ENCODE data around the gene KRTAP12-4.
"Not testable (repeated sequence)": the region's sequence is repeated elsewhere in the genome, so short reads cannot be mapped to it uniquely, and the experiment has no call there.

Gene KRTAP12-4

DNA sequence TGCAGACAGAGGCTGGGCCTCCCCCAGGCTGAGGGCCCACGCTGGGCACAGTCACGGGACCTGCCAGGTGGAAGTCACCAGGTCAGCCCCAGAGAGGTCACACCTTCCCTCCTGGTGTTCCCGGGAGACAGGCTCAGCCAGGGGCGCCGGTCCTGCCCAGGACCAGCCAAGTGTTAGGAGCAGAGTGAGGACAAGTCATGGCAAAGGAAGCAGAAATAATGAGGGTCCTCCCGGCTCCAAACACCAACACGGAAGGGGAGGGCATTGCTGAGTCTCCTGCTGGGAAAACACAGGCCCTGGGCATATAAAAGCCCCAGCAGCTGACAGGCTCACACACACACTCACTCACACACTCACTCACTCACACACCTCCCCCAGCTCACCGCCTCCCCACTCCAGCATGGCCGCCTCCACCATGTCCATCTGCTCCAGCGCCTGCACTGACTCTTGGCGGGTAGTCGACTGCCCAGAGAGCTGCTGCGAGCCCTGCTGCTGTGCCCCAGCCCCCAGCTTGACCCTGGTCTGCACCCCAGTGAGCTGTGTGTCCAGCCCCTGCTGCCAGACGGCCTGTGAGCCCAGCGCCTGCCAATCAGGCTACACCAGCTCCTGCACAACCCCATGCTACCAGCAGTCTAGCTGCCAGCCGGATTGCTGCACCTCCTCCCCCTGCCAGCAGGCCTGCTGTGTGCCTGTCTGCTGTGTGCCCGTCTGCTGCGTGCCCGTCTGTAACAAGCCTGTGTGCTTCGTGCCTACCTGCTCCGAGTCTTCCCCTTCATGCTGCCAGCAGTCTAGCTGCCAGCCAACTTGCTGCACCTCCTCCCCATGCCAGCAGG lies 17.2 kb downstream of the KRTAP12-4 start, which contains the start of gene KRTAP10-10:
Gene KRTAP10-10, plus strand, starts transcription at position 339 of the 833 bp plus-strand sequence. Its CDS starts 62 bp downstream, at position 401.
- TF ChIP-seq, protein P1, sequence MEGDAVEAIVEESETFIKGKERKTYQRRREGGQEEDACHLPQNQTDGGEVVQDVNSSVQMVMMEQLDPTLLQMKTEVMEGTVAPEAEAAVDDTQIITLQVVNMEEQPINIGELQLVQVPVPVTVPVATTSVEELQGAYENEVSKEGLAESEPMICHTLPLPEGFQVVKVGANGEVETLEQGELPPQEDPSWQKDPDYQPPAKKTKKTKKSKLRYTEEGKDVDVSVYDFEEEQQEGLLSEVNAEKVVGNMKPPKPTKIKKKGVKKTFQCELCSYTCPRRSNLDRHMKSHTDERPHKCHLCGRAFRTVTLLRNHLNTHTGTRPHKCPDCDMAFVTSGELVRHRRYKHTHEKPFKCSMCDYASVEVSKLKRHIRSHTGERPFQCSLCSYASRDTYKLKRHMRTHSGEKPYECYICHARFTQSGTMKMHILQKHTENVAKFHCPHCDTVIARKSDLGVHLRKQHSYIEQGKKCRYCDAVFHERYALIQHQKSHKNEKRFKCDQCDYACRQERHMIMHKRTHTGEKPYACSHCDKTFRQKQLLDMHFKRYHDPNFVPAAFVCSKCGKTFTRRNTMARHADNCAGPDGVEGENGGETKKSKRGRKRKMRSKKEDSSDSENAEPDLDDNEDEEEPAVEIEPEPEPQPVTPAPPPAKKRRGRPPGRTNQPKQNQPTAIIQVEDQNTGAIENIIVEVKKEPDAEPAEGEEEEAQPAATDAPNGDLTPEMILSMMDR (IDR thresholded peaks at IDR 0.05; ENCODE audit: insufficient read depth, low read depth, low read length, missing control alignments): no peak

DNA sequence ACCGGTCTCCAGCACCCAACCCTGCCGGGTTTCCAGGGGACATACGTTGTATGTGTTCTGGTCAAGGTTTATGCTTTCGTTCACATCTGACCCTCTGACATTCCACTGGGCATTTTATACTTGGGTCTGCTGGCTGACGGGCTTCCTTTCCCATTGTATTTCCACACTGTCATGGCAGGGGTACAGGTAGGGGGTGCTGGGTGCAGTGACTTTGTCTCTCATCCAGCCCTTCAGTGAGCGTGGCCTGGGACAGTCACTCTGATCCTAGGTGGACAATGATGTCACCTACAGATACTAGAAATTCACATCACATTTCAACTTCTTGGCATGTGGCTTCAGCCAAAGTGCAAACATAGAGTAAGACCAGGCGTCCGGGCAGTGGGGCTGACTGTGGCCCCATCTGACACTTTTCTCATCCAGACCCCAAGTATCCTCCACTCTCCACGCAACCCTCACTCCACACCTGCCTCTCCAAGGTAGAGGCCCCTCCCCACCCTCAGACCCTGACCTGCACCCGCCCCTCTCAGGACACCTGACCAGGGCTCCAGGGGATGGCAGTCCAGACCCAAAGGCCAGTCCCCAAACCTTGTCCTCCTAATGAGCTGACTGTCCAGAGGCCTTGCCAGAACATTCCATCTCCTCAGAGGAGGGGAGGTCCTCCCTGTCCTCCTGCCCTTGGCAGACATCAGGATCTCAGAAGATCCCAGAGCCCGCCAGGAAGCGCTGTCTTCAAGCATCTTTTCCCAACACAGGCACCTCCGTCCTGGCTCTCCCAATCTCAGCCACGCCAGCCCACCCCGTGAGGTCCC lies 18.0 kb downstream of the KRTAP12-4 start:
- TF ChIP-seq, protein P1 (IDR thresholded peaks at IDR 0.05; ENCODE audit: insufficient read depth, low read depth, low read length, missing control alignments): no peak
- no peak for DNase-seq (ENCODE audit: low read depth)
- no peak overlapping the region for H3K4me3 ChIP-seq (ENCODE audit: low read length)

More for the DNA sequence above, 17.2 kb downstream of the KRTAP12-4 start, which contains the start of gene KRTAP10-10:
- H3K4me3 ChIP-seq (ENCODE audit: low read length): no peak within 1 kb of the TSS
- DNase-seq (ENCODE audit: low read depth): no peak

- TF ChIP-seq, protein P1 (IDR thresholded peaks at IDR 0.05; ENCODE audit: insufficient read depth, low read depth, low read length, missing control alignments): no peak
- H3K4me3 ChIP-seq (ENCODE audit: low read length): no peak overlapping the region
- no peak for DNase-seq (ENCODE audit: low read depth)
Observed at GRCh38 chr21:44632067-44632466, 22.4 kb downstream of the KRTAP12-4 start.

GRCh38 chr21:44630440-44630839 lies 24.0 kb downstream of the KRTAP12-4 start:
- no peak for DNase-seq (ENCODE audit: low read depth)
- H3K4me3 ChIP-seq (ENCODE audit: low read length): no peak overlapping the region
- TF ChIP-seq, protein P1 (IDR thresholded peaks at IDR 0.05; ENCODE audit: insufficient read depth, low read depth, low read length, missing control alignments): no peak

GRCh38 chr21:44628707-44629391 lies 25.6 kb downstream of the KRTAP12-4 start:
- H3K4me3 ChIP-seq (ENCODE audit: low read length): no peak overlapping the region
- TF ChIP-seq, protein P1 (IDR thresholded peaks at IDR 0.05; ENCODE audit: insufficient read depth, low read depth, low read length, missing control alignments): no peak
- no peak for DNase-seq (ENCODE audit: low read depth)

GRCh38 chr21:44627831-44628233 lies 26.6 kb downstream of the KRTAP12-4 start:
- H3K4me3 ChIP-seq (ENCODE audit: low read length); DNase-seq (ENCODE audit: low read depth): not testable (repeated sequence)

DNA sequence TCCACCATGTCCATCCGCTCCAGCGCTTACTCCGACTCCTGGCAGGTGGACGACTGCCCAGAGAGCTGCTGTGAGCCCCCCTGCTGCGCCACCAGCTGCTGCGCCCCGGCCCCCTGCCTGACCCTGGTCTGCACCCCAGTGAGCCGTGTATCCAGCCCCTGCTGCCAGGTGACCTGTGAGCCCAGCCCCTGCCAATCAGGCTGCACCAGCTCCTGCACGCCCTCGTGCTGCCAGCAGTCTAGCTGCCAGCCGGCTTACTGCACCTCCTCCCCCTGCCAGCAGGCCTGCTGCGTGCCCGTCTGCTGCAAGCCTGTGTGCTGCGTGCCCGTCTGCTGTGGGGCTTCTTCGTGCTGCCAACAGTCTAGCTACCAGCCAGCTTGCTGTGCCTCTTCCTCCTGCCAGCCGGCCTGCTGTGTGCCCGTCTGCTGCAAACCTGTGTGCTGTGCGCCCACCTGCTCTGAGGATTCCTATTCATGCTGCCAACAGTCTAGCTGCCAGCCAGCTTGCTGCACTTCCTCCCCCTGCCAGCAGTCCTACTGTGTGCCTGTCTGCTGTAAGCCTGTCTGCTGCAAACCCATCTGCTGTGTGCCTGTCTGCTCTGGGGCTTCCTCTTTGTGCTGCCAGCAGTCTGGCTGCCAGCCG lies 27.2 kb downstream of the KRTAP12-4 start:
- DNase-seq (ENCODE audit: low read depth); H3K4me3 ChIP-seq (ENCODE audit: low read length): not testable (repeated sequence)

Data from epithelial cell of esophagus (primary cell).